HG02840 (cell line): Measurements from ENCODE around the gene CD70.
"Not testable (repeated sequence)": the region's sequence is repeated elsewhere in the genome, so short reads cannot be mapped to it uniquely, and the experiment has no call there.

Experiments used
- ATAC-seq: cut with Tn5 transposase; IDR thresholded peaks from one replicate; pipeline ENCODE4 v1.9.1; 2021; ENCODE audit warnings: mild to moderate bottlenecking, moderate library complexity, moderate number of reproducible peaks; ENCODE audit not compliant: unreplicated experiment, low FRiP score

The CD70 gene

GRCh38 chr19:6590827-6591319 lies at the start of gene CD70:
TSS of gene CD70 (minus strand) at chr19:6591150. CDS start at chr19:6591002, 148 bp downstream.
- peak; percentile 52 for ATAC-seq

GRCh38 chr19:6640333-6640732 lies 49.4 kb upstream of the CD70 start:
- ATAC-seq = not testable (repeated sequence)

- ATAC-seq = no peak
Observed at GRCh38 chr19:6639439-6639838, 48.5 kb upstream of the CD70 start.

- ATAC-seq = not testable (repeated sequence)
Observed at GRCh38 chr19:6633456-6633813, 42.5 kb upstream of the CD70 start.

GRCh38 chr19:6632747-6633455 lies 42.0 kb upstream of the CD70 start:
- not testable (repeated sequence) for ATAC-seq

- no peak for ATAC-seq
Observed at GRCh38 chr19:6632002-6632621, 41.2 kb upstream of the CD70 start.

- ATAC-seq = no peak
Observed at GRCh38 chr19:6626764-6627163, 35.8 kb upstream of the CD70 start.

- ATAC-seq = no peak
Observed at GRCh38 chr19:6617374-6617773, 26.4 kb upstream of the CD70 start.

- ATAC-seq = no peak
Observed at GRCh38 chr19:6616011-6616410, 25.1 kb upstream of the CD70 start.

GRCh38 chr19:6613711-6614110 lies 22.8 kb upstream of the CD70 start:
- no peak for ATAC-seq

- no peak for ATAC-seq
Observed at GRCh38 chr19:6610934-6611852, 20.2 kb upstream of the CD70 start.

GRCh38 chr19:6608940-6609339 lies 18.0 kb upstream of the CD70 start:
- no peak for ATAC-seq

GRCh38 chr19:6608146-6608545 lies 17.2 kb upstream of the CD70 start:
- not testable (repeated sequence) for ATAC-seq

GRCh38 chr19:6606276-6607070 lies 15.5 kb upstream of the CD70 start:
- ATAC-seq = not testable (repeated sequence)

- no peak for ATAC-seq
Observed at GRCh38 chr19:6604906-6605305, 14.0 kb upstream of the CD70 start.

GRCh38 chr19:6602729-6603114 lies 11.8 kb upstream of the CD70 start:
- ATAC-seq = no peak

GRCh38 chr19:6601537-6602052 lies 10.6 kb upstream of the CD70 start:
- peak; percentile 77 for ATAC-seq

- ATAC-seq = not testable (repeated sequence)
Observed at GRCh38 chr19:6600951-6601536, 10.1 kb upstream of the CD70 start.

GRCh38 chr19:6599866-6600454 lies 9.0 kb upstream of the CD70 start:
- ATAC-seq = no peak
